Neural cell (in vitro differentiated cells): Measurements from ENCODE around the gene GNAI2.

ENCODE experiments used
- CTCF ChIP-seq: fragments of 450-650 bp; IDR thresholded peaks from 2 replicates; pipeline ENCODE4 v1.5.1; 2014; ENCODE audit warnings: antibody characterized with exemption, mild to moderate bottlenecking, moderate library complexity; ENCODE audit not compliant: poor library complexity, severe bottlenecking
- EZH2 ChIP-seq: fragments of 200-600, 300-800 bp; shearing (Covaris generic), sonication (generic); IDR thresholded peaks from 2 replicates; pipeline ENCODE4 v1.6.1; 2014; ENCODE audit warnings: antibody characterized with exemption, low read length, borderline replicate concordance, mild to moderate bottlenecking; ENCODE audit not compliant: insufficient read depth, poor library complexity, severe bottlenecking
- POLR2AphosphoS5 ChIP-seq: IDR thresholded peaks from 2 replicates; pipeline ENCODE4 v1.6.1; 2012
- REST ChIP-seq: IDR thresholded peaks from 2 replicates; pipeline ENCODE4 v1.6.1; 2012; ENCODE audit warnings: borderline replicate concordance
- TAF1 ChIP-seq: IDR thresholded peaks from 2 replicates; pipeline ENCODE4 v1.6.1; 2012; ENCODE audit warnings: low read depth

GRCh38 chr3:50241163-50241562, 5.2 kb downstream of the GNAI2 start:
- no peak for TF ChIP-seq EZH2
- no peak for TF ChIP-seq CTCF
- peak; percentile 73 for TF ChIP-seq TAF1
- peak; percentile 58 for TF ChIP-seq REST
- no peak for TF ChIP-seq POLR2AphosphoS5
